Activated naive CD4-positive, alpha-beta T cell treated with anti-CD3 and anti-CD28 coated beads, Interleukin-2, amount 10 ng/mL, durations not matched to agents 7 days and 5 days (primary cell): ENCODE results near the gene L3HYPDH.
A peak's percentile ranks its signal among the peaks of the same experiment; 100 is the strongest.

ENCODE experiments used
- CTCF ChIA-PET: fragments of 350-600 bp; sonication (Branson Sonifier 250); formaldehyde crosslinking; loops from one replicate; lab custom pipeline; 2021; ENCODE audit warnings: antibody characterized with exemption; lab: Charles Lee
- DNase-seq: peaks from one replicate; pipeline ENCODE4 v3.0.0-alpha.2; 2020
- H3K27ac Mint-ChIP-seq: one replicate; pipeline ENCODE4 v1.8.0; 2021; ENCODE audit warnings: mild to moderate bottlenecking, moderate library complexity, mixed read lengths
- H3K27me3 Mint-ChIP-seq: one replicate; pipeline ENCODE4 v1.8.0; 2021; ENCODE audit warnings: mild to moderate bottlenecking, mixed read lengths
- H3K36me3 Mint-ChIP-seq: one replicate; pipeline ENCODE4 v1.8.0; 2021; ENCODE audit warnings: mixed read lengths
- H3K4me1 Mint-ChIP-seq: one replicate; pipeline ENCODE4 v1.8.0; 2021; ENCODE audit warnings: mixed read lengths
- H3K4me3 Mint-ChIP-seq: one replicate; pipeline ENCODE4 v1.8.0; 2021; ENCODE audit warnings: mild to moderate bottlenecking, moderate library complexity, mixed read lengths
- H3K9me3 Mint-ChIP-seq: one replicate; pipeline ENCODE4 v1.8.0; 2021; ENCODE audit warnings: mixed read lengths

The L3HYPDH gene

GRCh38 chr14:59483819-59484638, at the start of gene L3HYPDH, which contains the start of gene JKAMP:
L3HYPDH (minus strand) TSS chr14:59484408; CDS start chr14:59484316, 92 bp downstream.
JKAMP (plus strand) TSS chr14:59484517; CDS start chr14:59484590, 73 bp downstream.
- peak within 1 kb of the TSS; percentile 94 for H3K4me3 Mint-ChIP-seq
- peaks cover 55% of the 10 kb centered on the region for H3K4me1 Mint-ChIP-seq
- no peaks in the 10 kb centered on the region for H3K27me3 Mint-ChIP-seq
- H3K36me3 Mint-ChIP-seq, result peaks cover 11% of the 10 kb centered on the region
- CTCF ChIA-PET, result interaction anchor here (0.6 to 1.4 kb wide), 5 partner anchors 13 to 93 kb away, joined by 3 to 6 read pairs (median 3); partner anchors contain the start of gene CCDC175
- H3K9me3 Mint-ChIP-seq, result no peaks in the 10 kb centered on the region
- peak within 1 kb of the TSS; percentile 94 for H3K27ac Mint-ChIP-seq
- DNase-seq, result peak; percentile 99

GRCh38 chr14:59532419-59532818, 48.2 kb upstream of the L3HYPDH start:
- Mint-ChIP-seq H3K4me1 (no peaks in the 10 kb centered on the region), H3K9me3 (no peaks in the 10 kb centered on the region), H3K36me3 (no peaks in the 10 kb centered on the region), H3K27me3 (peaks cover 21% of the 10 kb centered on the region), H3K4me3 (no peak overlapping the region), H3K27ac (no peak overlapping the region)
- CTCF ChIA-PET, result no interaction called here
- no peak for DNase-seq

GRCh38 chr14:59530349-59530748, 46.1 kb upstream of the L3HYPDH start:
- H3K36me3 Mint-ChIP-seq, result no peaks in the 10 kb centered on the region
- no peak for DNase-seq
- H3K4me3 Mint-ChIP-seq, result no peak overlapping the region
- no peaks in the 10 kb centered on the region for H3K9me3 Mint-ChIP-seq
- H3K27ac Mint-ChIP-seq, result no peak overlapping the region
- CTCF ChIA-PET, result no interaction called here
- H3K27me3 Mint-ChIP-seq, result peaks cover 26% of the 10 kb centered on the region
- no peaks in the 10 kb centered on the region for H3K4me1 Mint-ChIP-seq

- H3K27ac Mint-ChIP-seq, result no peak overlapping the region
- no peak overlapping the region for H3K4me3 Mint-ChIP-seq
- H3K4me1 Mint-ChIP-seq, result no peaks in the 10 kb centered on the region
- CTCF ChIA-PET, result no interaction called here
- H3K27me3 Mint-ChIP-seq, result peaks cover 26% of the 10 kb centered on the region
- DNase-seq, result no peak
- no peaks in the 10 kb centered on the region for H3K36me3 Mint-ChIP-seq
- no peaks in the 10 kb centered on the region for H3K9me3 Mint-ChIP-seq
Measured at GRCh38 chr14:59529189-59529588, 45.0 kb upstream of the L3HYPDH start.

GRCh38 chr14:59520224-59520623, 36.0 kb upstream of the L3HYPDH start:
- Mint-ChIP-seq H3K9me3 (no peaks in the 10 kb centered on the region), H3K4me3 (no peak overlapping the region)

GRCh38 chr14:59511916-59512575, 27.8 kb upstream of the L3HYPDH start:
- Mint-ChIP-seq H3K4me3 (no peak overlapping the region), H3K9me3 (no peaks in the 10 kb centered on the region), H3K36me3 (no peaks in the 10 kb centered on the region), H3K27me3 (peaks cover 4% of the 10 kb centered on the region), H3K4me1 (no peaks in the 10 kb centered on the region), H3K27ac (no peak overlapping the region)
- DNase-seq, result peak; percentile 26
- CTCF ChIA-PET, result interaction anchor here (2.3 kb wide), 1 partner anchor 65 kb away, joined by 11 read pairs; the partner anchor contains the start of gene CCDC175

More at GRCh38 chr14:59520224-59520623, 36.0 kb upstream of the L3HYPDH start:
- no peak for DNase-seq
- Mint-ChIP-seq H3K27ac (no peak overlapping the region), H3K36me3 (no peaks in the 10 kb centered on the region), H3K27me3 (peaks cover 4% of the 10 kb centered on the region), H3K4me1 (no peaks in the 10 kb centered on the region)
- CTCF ChIA-PET, result no interaction called here

- no peak overlapping the region for H3K4me3 Mint-ChIP-seq
- no peaks in the 10 kb centered on the region for H3K9me3 Mint-ChIP-seq
- no peaks in the 10 kb centered on the region for H3K4me1 Mint-ChIP-seq
- peaks cover 4% of the 10 kb centered on the region for H3K27me3 Mint-ChIP-seq
- no peak for DNase-seq
- H3K36me3 Mint-ChIP-seq, result no peaks in the 10 kb centered on the region
- H3K27ac Mint-ChIP-seq, result no peak overlapping the region
- CTCF ChIA-PET, result interaction anchor here (0.8 to 5.3 kb wide), 3 partner anchors 66 to 1166 kb away, joined by 3 to 41 read pairs (median 4); partner anchors contain the start of gene CCDC175
Measured at GRCh38 chr14:59510966-59511365, 26.8 kb upstream of the L3HYPDH start.

- Mint-ChIP-seq H3K36me3 (no peaks in the 10 kb centered on the region), H3K27ac (no peak overlapping the region), H3K4me3 (no peak overlapping the region), H3K27me3 (peaks cover 4% of the 10 kb centered on the region), H3K4me1 (peaks cover 2% of the 10 kb centered on the region), H3K9me3 (no peaks in the 10 kb centered on the region)
- CTCF ChIA-PET, result interaction anchor here (0.8 to 5.3 kb wide), 4 partner anchors 67 to 1165 kb away, joined by 3 to 41 read pairs (median 4); partner anchors contain the start of gene CCDC175
- no peak for DNase-seq
Measured at GRCh38 chr14:59510001-59510400, 25.8 kb upstream of the L3HYPDH start.

- Mint-ChIP-seq H3K9me3 (no peaks in the 10 kb centered on the region), H3K36me3 (no peaks in the 10 kb centered on the region), H3K27me3 (peaks cover 4% of the 10 kb centered on the region), H3K4me3 (no peak overlapping the region), H3K4me1 (peaks cover 10% of the 10 kb centered on the region), H3K27ac (no peak overlapping the region)
- DNase-seq, result no peak
- CTCF ChIA-PET, result interaction anchor here (0.7 to 5.3 kb wide), 3 partner anchors 10 to 758 kb away, joined by 3 to 41 read pairs (median 3); partner anchors contain the start of gene CCDC175
Measured at GRCh38 chr14:59509101-59509500, 24.9 kb upstream of the L3HYPDH start.

- DNase-seq, result no peak
- H3K27ac Mint-ChIP-seq, result no peak overlapping the region
- no peaks in the 10 kb centered on the region for H3K27me3 Mint-ChIP-seq
- H3K4me1 Mint-ChIP-seq, result peaks cover 11% of the 10 kb centered on the region
- no peak overlapping the region for H3K4me3 Mint-ChIP-seq
- peaks cover 2% of the 10 kb centered on the region for H3K36me3 Mint-ChIP-seq
- H3K9me3 Mint-ChIP-seq, result no peaks in the 10 kb centered on the region
- CTCF ChIA-PET, result interaction anchor here (0.8 to 5.3 kb wide), 9 partner anchors 24 to 676 kb away, joined by 3 to 41 read pairs (median 3); partner anchors contain the start of genes CCDC175, JKAMP and L3HYPDH
Measured at GRCh38 chr14:59507752-59508103, 23.5 kb upstream of the L3HYPDH start.

GRCh38 chr14:59507063-59507751, 23.0 kb upstream of the L3HYPDH start:
- DNase-seq, result peak; percentile 73
- H3K4me1 Mint-ChIP-seq, result peaks cover 11% of the 10 kb centered on the region
- no peak overlapping the region for H3K27ac Mint-ChIP-seq
- H3K4me3 Mint-ChIP-seq, result no peak overlapping the region
- peaks cover 2% of the 10 kb centered on the region for H3K36me3 Mint-ChIP-seq
- H3K9me3 Mint-ChIP-seq, result no peaks in the 10 kb centered on the region
- no peaks in the 10 kb centered on the region for H3K27me3 Mint-ChIP-seq
- CTCF ChIA-PET, result interaction anchor here (0.7 to 5.3 kb wide), 11 partner anchors 23 to 677 kb away, joined by 3 to 41 read pairs (median 3); partner anchors contain the start of genes CCDC175, JKAMP and L3HYPDH

GRCh38 chr14:59503256-59503655, 19.0 kb upstream of the L3HYPDH start:
- H3K36me3 Mint-ChIP-seq, result peaks cover 10% of the 10 kb centered on the region
- peaks cover 11% of the 10 kb centered on the region for H3K4me1 Mint-ChIP-seq
- no peak overlapping the region for H3K4me3 Mint-ChIP-seq
- H3K9me3 Mint-ChIP-seq, result no peaks in the 10 kb centered on the region
- CTCF ChIA-PET, result interaction anchor here (1.1 kb wide), 1 partner anchor 73 kb away, joined by 3 read pairs; the partner anchor contains the start of gene CCDC175
- no peak overlapping the region for H3K27ac Mint-ChIP-seq
- DNase-seq, result no peak
- no peaks in the 10 kb centered on the region for H3K27me3 Mint-ChIP-seq

GRCh38 chr14:59500732-59501131, 16.5 kb upstream of the L3HYPDH start:
- peaks cover 22% of the 10 kb centered on the region for H3K36me3 Mint-ChIP-seq
- no peaks in the 10 kb centered on the region for H3K27me3 Mint-ChIP-seq
- no peaks in the 10 kb centered on the region for H3K9me3 Mint-ChIP-seq
- no peak overlapping the region for H3K27ac Mint-ChIP-seq
- H3K4me1 Mint-ChIP-seq, result peaks cover 11% of the 10 kb centered on the region
- CTCF ChIA-PET, result interaction anchor here (1.1 kb wide), 1 partner anchor 76 kb away, joined by 4 read pairs; the partner anchor contains the start of gene CCDC175
- no peak overlapping the region for H3K4me3 Mint-ChIP-seq
- DNase-seq, result no peak
